Panc1 (cell line): ENCODE measurements around the gene AGBL1.

ENCODE experiments used
- CTCF ChIP-seq: fragments of 450-650 bp; IDR thresholded peaks from 2 replicates; pipeline ENCODE4 v1.5.1; 2017; ENCODE audit warnings: mild to moderate bottlenecking
- POLR2AphosphoS5 ChIP-seq: IDR thresholded peaks from 2 replicates; pipeline ENCODE4 v1.6.1; 2012; ENCODE audit warnings: mild to moderate bottlenecking, low read depth, low read length, moderate library complexity

- TF ChIP-seq CTCF = no peak
- TF ChIP-seq POLR2AphosphoS5 = no peak
Measured at GRCh38 chr15:86183596-86184491, 104.2 kb downstream of the AGBL1 start.
